HG03045 (cell line): ENCODE results near the gene MED14.

Source experiments
- ATAC-seq: cut with Tn5 transposase; IDR thresholded peaks from one replicate; pipeline ENCODE4 v1.9.1; 2021; ENCODE audit warnings: mild to moderate bottlenecking, moderate library complexity; ENCODE audit not compliant: unreplicated experiment

Gene MED14

DNA sequence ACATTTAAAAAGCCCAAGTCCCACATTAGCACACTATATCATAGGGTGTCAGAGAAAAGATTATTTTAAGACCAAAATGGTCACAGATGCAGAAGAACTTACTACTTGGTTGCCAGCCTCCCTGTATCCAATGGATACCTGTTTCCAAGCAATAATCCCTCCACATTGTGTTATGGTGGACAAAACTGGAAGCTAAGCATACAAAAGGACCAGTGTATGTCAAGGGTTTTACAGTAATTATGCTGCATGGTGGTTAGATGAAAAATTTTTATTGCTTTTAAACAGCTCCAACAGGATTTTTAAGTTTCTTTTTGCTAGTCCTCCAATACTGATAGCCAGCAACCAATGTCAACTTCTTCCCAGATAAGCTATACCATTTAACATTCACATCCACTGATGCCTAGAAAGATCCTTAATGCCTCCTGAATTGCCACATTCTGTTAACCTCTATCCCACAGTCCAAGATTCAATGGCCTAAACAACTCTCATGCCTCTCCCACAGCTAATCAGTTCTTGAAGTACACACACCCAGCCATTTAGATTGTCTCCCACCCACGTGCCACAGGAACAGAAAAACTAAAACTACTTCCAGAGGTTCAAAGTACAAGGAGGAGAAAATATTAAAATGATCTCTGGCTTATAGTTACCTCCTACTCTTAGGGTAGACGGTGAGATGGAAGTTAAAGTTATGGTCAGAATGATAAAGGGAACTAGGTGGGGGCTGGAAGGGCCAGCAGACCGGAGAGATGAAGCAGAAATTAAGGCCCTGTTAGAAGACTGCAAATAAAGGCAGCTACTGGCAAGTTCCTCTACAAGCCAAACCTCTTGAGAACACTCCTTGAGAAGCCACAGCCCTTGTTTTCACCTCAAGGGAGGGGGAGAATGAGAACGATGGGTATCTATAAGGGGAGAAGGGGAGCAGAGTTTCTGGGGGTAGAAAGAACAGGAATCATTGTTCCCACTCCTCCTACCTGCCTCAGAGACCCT lies 5.5 kb downstream of the MED14 start:
- ATAC-seq: no peak

DNA sequence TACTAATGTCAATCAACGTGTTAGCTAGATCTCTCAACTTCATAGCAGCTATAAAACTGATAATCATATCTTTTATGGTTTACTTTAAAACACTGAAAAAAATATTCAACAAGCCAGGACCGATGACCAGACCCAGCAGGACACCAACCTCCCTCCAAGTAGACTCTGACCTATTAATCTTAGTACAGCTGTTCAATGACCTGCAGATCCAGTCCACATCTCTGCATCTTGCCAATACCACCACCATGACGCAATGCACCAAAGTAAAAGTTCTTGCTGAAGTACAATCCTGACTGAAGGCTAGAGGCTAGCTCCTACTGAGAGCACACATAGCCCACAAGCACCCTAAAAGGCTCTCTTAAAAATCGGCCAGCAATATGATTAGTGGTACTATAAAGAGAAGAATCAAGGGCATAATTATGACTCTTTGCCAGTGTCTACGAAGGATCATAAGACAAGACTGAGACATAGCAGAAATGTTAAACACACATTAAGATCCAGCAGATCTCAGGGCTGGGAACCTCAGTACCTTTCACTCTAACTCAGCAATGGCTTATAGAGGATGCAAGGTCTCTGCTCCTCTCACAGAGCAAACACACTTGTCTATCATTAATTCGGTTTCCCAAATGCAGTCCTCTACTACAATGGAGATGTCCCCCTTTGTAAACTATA lies 7.6 kb downstream of the MED14 start:
- ATAC-seq: no peak

DNA sequence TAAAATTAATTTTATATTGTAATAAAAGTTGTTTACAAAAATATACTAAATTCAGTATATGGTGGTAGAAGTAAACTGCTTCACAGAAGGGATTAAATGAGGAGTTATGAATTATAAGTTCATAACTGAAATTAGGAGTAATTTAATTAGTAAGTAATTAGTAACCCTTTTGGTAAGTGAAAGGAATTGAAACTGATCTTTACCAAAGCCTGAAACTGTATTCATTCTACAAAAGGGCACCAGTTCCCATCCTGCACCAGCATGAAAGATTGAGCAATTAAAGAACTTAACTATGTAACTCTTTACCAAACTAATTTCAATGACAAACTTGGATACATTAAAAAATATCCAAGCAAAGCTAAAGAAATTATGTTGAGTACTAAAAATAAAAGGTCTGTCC lies 8.2 kb downstream of the MED14 start:
- no peak for ATAC-seq

DNA sequence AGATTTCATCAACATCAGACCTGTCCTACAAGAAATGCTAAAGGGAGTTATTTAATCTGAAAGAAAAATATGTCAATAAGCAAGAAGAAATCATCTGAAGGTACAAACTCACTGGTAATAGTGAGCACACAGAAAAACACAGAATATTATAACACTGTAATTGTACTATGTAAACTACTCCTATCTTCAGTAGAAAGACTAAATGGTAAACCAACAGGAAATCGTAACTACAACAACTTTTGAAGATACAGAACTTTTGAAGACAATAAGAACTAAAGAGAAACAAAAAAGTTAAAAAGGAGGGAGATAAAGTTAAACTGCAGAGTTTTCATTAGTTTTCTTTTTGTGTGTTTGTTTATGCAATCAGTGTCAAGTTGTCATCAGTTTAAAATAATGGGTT lies 12.4 kb downstream of the MED14 start:
- ATAC-seq: no peak

DNA sequence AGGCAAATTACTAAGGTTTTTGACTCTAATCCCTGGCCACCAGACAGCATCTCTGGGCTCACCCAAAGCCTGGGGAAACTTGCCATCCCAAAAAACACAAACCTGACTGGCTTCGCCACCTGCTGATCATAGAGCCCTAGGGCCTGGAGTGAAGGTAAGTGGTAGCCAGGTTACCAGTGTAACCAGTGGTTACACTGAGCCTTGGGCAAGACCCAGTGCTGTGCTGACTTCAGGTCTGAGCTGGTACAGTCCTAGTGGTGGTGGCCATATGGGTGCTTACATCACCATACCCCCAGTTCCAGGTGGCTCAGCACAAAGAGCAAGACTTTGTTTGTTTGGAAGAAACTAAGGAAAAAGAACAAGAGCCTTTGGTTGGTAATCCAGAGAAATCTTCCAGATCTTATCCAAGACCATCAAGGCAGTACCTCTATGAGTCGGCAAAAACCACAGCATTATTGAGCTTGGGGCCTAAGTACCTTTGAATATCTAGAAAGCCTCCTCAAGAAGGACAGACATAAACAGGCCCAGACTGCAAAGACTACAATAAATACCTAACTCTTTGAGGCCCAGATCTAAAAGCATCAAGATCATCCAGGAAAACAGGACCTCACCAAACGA lies 13.7 kb downstream of the MED14 start:
- no peak for ATAC-seq

DNA sequence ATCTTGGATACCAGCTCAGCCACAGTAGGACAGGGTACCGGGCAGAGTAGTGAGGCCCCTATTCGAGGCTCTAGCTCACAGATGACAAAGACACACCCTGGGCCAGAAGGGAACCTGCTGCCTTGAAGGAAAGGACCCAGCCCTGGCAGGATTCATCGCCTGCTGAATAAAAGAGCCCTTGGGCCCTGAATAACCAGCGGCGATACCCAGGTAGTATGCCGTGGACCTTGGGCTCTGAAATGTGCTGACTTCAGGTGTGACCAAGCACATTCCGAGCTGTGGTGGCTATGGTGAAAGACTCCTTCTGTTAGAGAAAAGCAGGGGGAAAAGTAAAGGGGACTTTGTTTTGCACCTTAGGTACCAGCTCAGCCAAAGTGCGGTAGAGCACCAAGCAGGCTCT lies 14.6 kb downstream of the MED14 start:
- no peak for ATAC-seq

DNA sequence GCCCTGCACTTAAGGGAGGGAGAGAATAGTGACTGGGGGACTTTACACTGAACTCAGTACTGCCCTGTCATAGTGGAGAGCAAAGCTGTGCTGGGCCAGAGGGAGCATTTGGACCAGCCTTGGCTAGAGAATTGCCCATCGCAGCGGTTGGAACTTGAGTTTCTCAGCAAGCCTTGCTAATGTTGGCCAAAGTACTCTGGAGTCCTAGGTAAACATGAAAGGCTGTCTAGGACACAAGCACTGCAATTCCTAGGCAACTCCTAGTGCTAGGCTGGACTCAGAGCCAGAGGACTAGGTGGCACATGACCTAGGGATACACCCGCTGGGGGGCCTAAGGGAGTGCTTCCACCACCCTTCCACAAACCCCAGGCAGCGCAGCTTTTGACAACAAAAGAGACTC lies 15.0 kb downstream of the MED14 start:
- no peak for ATAC-seq

DNA sequence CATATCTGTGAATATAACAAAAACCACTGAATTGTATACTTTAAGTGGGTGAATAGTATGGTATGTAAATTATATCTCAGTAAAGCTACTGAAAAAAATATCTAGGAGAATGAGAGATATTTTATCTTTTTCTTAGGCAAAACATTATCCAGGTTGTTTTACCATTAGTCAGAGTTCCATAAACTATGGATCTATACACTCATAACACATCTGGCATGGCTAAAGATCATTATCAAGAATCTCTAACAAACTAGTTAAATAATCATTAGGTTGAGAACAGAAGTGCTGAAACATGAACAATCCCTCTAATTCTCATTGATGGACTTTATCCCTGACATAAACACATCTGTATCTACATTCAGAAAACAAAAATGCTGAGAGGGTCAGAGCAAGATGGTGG lies 15.6 kb downstream of the MED14 start:
- ATAC-seq: no peak

DNA sequence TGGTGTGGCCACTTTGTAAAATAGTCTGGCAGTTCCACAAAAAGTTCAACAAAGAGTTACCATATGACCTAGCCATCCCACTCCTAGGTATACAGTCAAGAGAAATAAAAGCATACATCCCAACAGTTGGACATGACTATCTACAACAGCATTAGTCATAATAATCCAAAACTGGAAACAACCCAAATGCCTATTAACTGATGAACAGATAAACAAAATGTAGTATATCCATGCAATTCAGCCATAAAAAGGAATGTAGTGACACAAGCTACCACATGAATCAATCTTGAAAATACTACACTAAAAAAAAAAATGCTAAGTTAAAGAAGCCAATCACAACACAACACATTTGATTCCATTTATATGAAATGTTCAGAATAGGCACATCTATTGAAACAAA lies 16.1 kb downstream of the MED14 start:
- no peak for ATAC-seq

DNA sequence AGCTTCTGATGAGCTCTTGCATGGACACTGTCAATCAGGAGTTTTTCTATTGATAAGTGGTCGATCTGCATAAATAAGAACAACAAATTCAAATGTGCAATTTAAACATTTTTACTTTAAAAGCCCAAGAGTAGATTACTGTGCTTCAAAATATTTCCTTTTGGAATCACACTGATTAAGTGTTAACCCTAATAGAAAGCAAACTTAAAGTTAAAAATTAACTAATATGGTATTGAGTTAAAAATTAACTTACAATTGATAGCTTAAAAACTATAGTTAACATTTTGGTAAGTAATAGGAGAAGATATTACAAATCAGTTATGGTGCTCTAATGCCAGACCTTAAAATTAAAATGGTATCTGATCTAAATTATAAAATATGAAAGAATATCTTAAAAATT lies 25.9 kb downstream of the MED14 start:
- no peak for ATAC-seq

DNA sequence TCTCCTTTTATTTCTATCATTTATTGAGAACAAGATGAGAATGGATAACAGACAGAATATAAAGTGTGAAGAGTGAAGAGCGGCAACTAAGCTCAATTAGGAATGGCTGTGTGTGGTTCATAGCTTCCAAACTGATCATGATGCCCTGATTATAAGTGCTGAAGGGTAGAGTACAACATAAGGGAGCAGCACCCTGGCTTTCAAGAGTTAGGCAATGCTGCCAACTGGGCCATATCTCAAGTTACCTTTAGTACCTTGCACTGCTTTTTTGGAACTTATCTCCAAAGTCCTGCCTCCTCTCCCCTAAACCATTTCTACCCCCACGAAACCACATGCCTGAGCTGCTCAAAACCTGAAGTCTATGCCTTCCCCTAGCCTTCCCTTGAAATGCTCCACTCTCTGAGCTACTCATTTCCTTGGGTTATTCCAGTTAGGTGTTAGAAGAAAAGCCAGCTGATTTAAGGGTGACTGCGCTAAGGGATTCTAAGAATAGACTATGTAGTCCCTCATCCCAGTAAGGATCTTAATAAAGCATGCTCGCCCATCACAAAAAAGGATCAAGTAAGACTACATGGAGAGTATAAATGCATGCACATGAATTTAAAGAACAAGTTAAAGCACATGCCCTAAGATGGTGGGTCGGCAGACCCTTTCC lies 29.6 kb downstream of the MED14 start:
- no peak for ATAC-seq

DNA sequence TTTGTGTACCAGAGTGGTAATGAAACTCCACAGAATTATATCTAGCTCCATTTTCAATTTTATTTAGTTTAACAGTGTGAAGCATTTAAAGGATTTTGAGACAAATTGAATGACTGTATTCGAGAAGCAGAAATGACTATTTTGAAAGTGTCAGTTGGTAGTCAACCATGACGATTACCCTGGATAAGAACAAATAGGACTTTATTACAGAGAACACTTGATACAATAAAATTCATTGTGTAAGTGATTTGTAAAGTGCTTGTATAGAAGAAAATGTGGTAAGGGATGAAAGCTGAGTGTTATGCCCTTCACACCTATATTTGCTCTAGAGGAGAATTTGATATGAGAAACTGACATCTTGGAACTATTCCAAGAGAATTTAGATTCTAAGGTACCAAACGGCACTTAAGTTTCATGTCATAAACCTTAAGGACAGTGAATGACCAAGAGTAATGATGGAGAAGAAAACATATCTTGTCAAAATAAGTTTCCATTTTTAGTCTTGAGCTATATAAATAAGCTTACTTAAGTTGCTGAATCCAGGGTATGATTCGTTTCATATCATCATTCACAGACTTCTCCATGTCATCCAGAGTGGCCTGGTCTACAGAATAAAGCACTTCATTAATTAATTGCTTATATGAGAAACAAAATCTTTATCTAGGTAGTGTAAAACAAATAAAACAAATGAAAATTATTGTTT lies 34.6 kb downstream of the MED14 start:
- no peak for ATAC-seq

DNA sequence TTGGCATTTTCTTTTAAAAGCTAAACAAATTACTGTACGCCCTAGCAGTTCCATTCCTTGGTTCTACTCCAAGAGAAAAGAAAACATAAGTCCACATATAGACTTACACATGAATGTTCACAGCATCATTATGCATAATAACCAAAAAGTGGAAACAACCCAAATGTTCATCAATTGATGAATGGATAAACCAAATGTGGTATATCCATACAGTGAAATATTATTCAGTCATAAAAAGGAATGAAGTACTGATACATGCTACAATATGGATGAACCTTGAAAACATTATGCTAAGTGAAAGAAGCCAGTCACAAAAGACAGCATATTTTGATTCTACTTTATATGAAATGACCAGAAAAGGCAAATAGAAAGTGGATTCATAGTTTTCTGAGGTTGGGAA lies 36.5 kb downstream of the MED14 start:
- ATAC-seq: no peak

DNA sequence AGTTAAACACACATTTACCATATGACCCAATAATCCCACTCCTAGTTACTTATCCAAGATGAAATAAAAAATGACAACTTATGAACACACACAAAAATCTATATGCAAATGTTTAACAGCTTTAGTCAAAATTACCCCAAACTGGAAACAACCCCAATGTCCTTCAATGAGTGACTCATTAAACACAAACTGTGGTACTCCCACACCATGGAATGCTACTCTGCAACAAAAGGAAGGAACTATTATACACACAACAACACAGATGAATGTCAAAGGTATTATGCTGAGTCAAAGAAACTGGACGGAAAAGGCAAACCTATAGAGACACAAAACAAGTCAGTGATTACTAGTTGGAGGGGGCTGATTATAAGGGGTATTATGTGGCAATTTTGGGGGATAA lies 40.5 kb downstream of the MED14 start:
- ATAC-seq: no peak

DNA sequence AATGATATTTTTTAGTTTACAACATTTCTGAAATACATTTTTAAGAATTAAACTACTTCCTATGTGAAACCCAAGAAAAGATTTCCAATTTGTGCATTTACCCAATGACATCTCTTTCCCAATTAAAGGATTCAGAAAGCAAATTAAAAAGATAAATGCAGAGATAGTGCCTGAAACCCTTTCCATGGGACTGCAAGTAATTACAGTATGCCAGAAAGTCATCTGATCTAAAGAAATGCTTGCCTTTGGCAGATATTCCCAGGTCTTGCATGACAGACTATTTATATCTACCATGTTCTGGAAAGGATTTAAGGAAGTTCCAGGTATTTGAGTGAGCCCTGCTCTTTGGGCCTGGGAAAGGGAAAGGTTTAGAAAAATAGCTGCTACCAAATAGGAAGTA lies 46.4 kb downstream of the MED14 start:
- ATAC-seq: no peak

DNA sequence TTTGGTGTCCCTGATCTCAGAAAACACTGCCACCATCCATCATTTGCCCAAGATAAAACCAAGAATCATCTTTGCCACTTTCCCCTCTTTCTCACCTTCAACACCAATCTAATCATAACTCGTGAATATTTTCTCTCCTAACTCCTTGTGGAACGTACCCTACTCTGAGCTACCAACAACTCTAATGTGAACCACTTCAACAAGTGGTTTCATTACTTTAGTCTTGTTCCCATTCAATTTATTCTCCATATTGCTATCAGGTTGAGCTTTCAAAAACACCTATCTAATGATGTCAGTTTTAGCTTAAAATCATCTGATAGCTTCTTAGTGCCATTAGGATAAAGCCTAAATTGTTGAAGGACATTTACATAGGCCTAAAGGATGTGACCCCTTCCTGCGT lies 48.2 kb downstream of the MED14 start:
- no peak for ATAC-seq

DNA sequence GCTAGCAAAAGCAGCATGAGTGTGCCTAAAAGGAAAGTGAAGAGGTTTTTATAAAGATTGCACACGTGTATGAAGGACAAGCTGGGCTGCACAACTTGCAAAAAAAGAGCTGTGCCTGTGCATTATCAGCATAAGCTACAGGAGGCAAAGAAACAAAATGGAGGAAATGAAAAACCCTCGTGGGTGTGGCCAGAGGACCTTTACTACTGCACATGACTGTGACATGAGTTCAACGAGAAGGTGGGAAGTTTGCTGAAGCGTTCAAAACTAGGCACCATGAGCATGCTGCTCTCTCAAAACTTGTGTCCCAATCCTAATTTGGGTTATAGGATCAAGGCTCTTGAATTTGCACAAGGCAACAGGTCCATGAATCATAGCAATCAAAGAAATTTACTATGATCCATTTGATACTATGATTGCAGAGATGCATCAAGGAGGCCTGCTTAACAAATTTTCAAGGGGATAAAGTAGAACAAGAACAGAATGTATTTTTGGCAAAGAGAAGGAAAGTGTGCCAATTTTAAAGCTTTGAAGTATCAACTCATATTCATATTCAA lies 49.9 kb downstream of the MED14 start:
- no peak for ATAC-seq

DNA sequence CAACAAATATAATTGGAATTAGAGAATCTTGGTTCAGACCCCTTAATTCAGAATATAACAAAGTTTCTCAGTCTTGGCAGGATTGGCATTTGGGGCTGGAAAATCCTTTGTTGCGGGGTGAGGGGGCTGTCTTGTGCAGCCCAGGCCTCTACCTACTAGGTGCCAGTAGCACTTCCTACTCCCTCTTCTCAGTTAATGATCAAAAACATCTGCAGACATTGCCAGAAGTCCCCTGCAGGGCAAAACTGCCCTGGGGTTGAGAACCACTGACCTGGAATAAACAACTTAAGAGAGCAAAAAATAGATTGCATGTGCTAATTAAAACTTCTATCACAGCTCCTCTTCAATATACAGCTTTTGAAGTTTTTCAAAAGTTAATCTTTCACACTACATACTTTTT lies 51.2 kb downstream of the MED14 start:
- ATAC-seq: no peak

DNA sequence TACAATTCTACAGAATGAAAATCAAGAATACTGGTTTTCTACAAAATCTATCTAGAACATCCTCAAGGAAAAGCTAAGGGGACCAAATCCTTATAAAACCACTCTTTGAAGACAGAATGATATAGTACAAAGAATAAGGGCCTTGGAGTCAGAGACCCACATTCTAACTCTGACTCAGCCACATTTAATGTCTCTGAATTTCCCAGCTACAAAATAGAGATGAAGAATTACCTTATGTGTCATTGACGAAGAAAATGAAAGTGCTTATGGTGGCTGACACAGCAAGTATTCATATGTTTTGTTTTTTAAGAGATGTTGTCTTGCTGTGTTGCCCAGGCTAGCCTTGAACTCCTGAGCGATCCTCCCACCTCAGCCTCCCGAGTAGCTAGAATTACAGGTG lies 52.1 kb downstream of the MED14 start:
- ATAC-seq: no peak

DNA sequence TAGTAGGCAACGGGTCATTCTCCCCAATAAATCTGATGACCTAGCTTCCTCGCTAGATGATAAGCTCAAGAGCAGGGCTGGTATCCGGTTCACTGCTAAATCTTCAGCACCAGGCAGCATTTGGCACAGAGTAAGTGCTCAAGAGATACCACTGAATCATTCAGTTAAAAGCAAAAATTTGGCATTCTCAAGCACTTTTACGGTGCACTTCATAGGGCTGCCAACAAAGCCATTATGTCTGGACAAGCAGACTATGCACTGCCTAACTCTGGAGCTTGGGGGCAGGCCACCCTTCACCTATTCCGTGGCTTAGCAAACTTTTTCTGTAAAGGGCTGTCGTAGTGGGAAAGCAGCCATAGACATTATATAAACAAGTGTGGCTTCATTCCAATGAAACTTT lies 64.2 kb downstream of the MED14 start:
- ATAC-seq: no peak
